CD4-positive, alpha-beta T cell treated with Interleukin-10 for 1 hour (primary cell): ENCODE measurements around the gene ZNF366.

Source experiments
- DNase-seq: peaks from one replicate; pipeline ENCODE4 v3.0.0-alpha.2; 2020

ZNF366 gene

DNA sequence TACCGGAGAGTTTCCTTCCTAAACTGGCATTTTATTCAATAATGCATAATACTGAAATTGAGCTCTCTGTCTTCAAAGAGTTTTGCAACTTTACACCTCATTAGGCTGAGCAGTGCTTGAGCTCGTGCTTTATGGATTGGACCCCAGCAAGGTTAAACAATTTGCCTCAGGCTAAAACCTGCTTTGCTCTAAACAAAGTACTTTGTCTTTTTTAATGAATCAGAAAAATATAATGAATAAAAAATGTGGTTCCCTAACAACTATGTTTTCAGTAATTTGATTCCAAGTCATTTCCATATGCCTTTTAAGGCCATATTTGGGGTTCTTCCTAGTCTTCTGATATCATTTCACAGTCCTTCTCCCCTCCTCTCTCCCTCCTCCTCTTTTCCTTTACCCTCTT lies 20.0 kb downstream of the ZNF366 start:
- DNase-seq: no peak

DNA sequence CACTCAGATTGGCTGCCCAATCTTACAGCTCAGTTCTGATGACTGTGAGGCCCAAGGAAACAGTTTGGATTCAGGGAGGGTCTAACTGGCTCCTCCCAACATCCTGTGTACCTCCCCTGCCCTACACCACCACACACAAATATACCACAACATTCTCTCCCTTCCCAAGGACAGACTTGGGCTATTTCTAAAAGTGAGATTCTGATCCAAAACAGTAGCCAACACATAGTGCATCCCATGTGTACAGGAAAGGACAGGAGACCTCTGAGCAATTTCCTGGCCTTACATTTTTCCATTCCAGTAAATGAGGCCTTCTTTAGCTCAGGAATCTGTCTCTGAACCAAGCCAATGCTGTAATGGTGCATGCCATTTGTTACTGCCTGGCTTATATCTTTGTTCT lies 20.8 kb downstream of the ZNF366 start:
- no peak for DNase-seq

GRCh38 chr5:72485430-72485974 lies 21.7 kb downstream of the ZNF366 start:
- no peak for DNase-seq

DNA sequence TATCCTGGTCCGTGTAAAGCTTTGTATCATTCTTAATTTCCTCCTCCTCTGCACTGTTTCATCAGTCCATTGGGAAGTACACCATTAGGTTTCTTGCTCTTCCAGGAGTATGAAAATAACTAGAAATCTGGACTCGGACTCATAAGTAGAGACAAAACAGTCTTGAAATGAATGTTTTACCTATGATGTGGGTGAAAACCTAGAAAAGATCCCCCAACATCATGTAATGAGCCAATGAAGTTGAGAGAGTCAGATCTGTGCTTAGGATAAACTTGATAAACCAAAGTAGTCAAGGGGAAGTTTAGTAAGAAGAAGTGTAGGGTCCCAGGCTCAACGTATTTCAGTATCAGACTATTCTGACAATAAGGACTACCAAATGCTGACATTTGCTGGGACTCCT lies 25.2 kb downstream of the ZNF366 start:
- no peak for DNase-seq

- no peak for DNase-seq
These were observed 26.4 kb downstream of the ZNF366 start for GRCh38 chr5:72480841-72481240.

DNA sequence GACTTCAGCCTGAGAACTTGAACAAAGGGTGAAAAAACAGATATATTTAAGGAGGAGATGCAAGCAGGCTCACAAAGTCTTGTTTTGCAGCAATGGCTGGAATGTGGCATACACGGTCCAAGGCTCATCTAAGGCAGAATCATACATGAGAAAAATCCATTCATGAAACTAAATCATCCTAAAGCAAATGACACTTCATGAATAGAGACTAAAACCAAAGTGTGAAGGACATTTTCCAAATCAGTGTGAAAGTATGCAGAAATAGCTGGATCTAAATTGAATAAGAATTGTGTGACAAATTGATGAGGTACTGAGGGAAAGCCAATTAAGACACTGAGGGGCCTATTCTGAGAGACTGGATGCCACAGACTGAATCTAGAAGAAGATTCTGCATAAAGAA lies 27.3 kb downstream of the ZNF366 start:
- DNase-seq: no peak

GRCh38 chr5:72478684-72479083 lies 28.5 kb downstream of the ZNF366 start:
- no peak for DNase-seq

GRCh38 chr5:72478276-72478675 lies 28.9 kb downstream of the ZNF366 start:
- DNase-seq: no peak

DNA sequence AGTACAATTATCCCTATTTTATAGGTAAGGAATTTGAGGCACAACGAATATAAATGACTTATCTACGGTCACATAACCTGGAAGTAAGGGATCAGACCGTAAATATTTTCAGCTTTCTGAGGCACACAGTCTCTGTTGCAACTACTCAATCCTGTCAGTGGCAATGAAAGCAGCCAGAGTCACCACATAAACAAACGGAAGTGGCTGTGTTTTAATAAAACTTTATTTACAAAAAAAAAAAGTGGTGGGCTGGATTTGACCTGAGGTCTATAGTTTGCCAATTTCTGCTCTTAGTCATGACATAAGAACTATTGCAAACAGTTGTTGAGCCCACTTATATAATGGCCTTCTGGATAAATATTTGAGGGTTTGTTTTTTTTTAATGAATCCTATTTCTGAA lies 29.6 kb downstream of the ZNF366 start:
- no peak for DNase-seq

DNA sequence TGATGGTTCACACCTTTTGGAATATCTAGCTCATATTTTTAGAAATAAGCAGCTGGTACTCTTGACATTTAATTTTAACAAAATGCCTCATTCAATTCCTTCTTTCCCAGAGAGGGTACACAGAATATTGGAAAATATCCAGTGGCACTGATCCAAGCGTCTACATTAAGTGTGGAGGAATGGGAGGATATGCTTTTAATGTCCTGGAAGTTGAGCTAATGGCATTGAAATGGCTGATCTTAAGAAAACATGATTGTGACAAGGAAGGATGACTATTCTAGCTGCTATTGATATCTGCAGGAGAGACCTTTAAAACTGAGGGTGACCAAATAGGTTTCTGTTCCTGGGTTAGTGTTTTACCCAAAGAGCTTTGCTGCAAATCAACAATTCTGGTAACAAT lies 30.0 kb downstream of the ZNF366 start:
- DNase-seq: no peak

GRCh38 chr5:72476721-72477120 lies 30.5 kb downstream of the ZNF366 start:
- no peak for DNase-seq

DNA sequence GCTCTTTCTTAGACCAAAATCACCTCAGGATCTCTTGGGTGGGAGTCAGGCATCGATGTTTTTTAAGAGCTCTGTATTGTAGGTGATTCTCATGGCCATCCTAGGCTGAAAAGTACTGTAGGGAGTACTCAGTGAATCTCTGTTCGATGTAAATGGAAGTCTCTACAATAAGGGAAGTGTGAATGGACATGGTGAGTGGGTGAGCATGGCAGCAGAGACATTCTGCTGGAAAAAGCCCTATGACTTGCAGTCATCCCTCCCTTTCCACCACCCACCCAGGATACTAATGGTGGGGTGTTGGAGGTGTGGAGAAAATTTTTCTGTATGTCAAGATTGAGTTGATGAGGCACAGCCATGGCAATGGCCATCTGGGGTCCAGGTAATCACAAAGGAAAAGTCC lies 30.9 kb downstream of the ZNF366 start:
- DNase-seq: no peak

- DNase-seq: no peak
These were observed 32.7 kb downstream of the ZNF366 start for GRCh38 chr5:72474516-72474915.

- DNase-seq: no peak
These were observed 33.1 kb downstream of the ZNF366 start for GRCh38 chr5:72474046-72474500.

- no peak for DNase-seq
These were observed 34.4 kb downstream of the ZNF366 start for GRCh38 chr5:72472666-72473422.

GRCh38 chr5:72472031-72472430 lies 35.2 kb downstream of the ZNF366 start:
- no peak for DNase-seq

GRCh38 chr5:72470826-72471225 lies 36.4 kb downstream of the ZNF366 start:
- no peak for DNase-seq

DNA sequence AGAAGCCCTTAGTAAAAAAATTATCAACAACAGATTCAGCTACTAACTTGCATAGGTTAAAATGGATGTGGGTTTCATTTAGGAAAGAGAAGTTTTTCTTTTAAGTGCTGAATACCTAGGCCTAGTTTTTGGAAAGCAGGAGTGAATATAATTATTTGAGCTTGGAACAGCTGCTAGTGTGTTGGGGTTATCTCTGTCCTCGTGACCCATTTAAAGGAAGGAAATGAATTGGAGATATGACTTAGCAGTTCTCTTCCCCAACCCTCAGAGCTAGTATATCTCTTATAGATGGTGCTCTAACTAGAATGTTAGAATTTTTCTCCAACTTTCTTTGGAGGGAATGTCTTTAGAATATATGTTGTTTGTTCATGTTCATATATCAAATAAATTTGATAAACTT lies 38.6 kb downstream of the ZNF366 start:
- DNase-seq: no peak

DNA sequence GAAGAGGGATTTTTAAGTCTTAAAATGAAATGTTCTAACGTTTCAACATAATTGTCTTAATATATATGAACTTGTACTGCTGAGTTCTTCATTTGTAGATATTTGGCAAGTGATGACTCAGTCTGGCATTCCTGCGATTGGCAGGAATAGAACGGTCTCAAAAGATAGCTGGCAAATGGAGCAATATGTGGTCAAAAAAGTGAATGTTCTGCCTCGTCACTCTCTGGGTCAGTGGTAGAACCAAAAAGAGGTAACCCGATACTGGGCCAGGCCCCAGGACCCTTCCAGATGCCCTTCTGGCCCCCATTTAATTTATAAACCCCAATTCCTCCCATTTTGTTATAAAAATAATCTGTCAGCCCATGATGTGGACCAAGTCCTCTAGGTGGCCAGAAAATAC lies 39.2 kb downstream of the ZNF366 start:
- no peak for DNase-seq

DNA sequence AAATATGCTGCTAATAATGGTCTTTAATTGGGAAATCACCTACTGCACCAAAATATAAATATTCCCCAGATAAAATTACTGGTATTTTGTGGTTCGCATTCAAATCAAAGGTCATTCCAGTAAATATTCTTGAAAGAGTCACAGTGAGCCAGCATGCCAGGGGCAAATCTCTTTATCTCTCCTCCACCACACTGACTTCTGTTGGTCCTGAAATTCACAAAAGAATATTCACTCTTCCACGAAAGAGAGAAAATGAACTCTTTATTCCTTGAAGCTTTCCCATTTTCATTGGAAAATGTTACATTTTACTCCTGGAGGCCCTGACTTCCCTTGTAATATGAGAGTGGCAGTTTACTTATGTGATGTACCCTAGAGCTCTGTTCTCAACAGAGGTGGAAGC lies 39.7 kb downstream of the ZNF366 start:
- no peak for DNase-seq

DNA sequence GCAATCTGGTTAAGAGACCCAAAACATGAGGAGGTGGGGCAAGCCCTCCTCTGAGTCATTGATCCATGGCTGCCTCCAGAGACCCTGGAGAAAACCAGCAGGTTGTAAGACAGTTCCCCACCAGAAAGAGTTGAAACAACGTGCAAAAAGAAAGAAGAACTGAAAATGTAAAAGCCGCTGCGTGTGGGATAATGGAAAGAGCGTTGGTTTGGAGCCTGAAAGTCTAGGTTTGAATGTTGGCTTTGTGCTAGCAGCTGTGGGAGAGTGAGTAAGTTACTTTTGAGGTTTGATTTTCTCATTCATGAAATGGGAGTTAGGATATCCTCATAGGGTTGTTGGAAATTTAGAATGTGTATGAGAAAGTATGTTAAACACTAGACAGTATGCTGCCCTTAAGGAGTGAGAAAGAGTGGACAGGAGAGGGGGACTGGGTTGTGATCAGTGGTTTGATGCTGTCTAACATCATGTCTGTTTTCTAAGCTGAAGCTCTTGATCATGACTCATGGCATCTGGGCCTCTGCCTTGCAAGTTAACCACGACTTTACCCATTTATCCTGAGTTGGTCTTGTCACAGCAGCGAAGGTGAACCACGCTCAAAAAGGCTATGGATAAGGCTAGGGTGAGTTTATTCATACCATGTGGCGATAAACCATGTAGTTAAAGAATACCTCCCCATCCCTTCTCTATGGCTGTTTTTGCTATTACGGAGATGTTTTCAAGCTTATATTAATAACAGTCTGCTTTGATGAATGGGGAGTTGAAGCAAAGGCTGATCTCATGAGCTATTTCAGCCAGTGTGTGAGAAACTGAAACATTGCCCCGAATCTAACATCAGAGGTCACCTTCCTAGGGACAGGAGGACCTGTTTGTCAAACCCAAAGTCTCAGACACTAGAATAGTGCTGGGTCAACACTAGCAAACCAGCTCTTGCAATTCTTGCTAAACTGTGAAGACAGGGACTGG lies 41.3 kb downstream of the ZNF366 start:
- no peak for DNase-seq

DNA sequence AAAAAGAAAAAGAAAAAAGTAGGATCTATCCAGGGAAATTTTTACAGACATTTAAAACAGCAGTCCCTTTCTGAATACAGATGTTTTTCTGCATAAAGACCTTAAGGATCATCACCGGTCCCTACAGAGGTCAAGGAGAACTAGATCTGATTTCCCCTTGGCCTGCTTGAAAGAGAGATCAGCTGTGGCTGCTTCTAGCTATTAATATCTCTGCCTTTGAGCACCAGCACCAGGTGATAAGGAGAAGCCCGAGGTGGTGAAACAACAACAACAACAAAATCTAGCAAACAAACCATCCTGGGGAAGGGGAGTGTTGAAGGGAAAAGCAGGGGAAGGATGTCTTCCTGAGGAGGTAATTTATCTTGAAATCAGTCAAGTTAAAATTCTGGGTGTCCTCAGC lies 42.1 kb downstream of the ZNF366 start:
- no peak for DNase-seq

GRCh38 chr5:72464071-72464470 lies 43.1 kb downstream of the ZNF366 start:
- DNase-seq: no peak
